ENCODE measurements around the gene DLK1.

GRCh38 chr14:100731846-100732765 is 5.4 kb downstream of the DLK1 start:
- TF ChIP-seq CTCF (IDR thresholded peaks at IDR 0.05 in 4 of 5, conservative IDR thresholded peaks at IDR 0.05 in 1 of 5): no peak
- no peak for TF ChIP-seq POLR2A (IDR thresholded peaks at IDR 0.05)
